ENCODE measurements around the gene CHN2.

The CHN2 gene

GRCh38 chr7:29447828-29448227 is 253.3 kb downstream of the CHN2 start:
- TF ChIP-seq MYC (IDR thresholded peaks at IDR 0.05; ENCODE audit: low read depth, low read length), result no peak
- no peak for TF ChIP-seq CTCF (IDR thresholded peaks at IDR 0.05; ENCODE audit: low read depth, low read length)
- TF ChIP-seq, protein P1, sequence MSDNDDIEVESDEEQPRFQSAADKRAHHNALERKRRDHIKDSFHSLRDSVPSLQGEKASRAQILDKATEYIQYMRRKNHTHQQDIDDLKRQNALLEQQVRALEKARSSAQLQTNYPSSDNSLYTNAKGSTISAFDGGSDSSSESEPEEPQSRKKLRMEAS (IDR thresholded peaks at IDR 0.05; ENCODE audit: low read depth, low read length), result no peak
- no peak for TF ChIP-seq POLR2A (IDR thresholded peaks at IDR 0.05; ENCODE audit: extremely low read depth, insufficient read length)
- no peak for DNase-seq (ENCODE audit: low read depth)
- H3K4me3 ChIP-seq (ENCODE audit: low read depth, low read length), result no peak overlapping the region

DNA sequence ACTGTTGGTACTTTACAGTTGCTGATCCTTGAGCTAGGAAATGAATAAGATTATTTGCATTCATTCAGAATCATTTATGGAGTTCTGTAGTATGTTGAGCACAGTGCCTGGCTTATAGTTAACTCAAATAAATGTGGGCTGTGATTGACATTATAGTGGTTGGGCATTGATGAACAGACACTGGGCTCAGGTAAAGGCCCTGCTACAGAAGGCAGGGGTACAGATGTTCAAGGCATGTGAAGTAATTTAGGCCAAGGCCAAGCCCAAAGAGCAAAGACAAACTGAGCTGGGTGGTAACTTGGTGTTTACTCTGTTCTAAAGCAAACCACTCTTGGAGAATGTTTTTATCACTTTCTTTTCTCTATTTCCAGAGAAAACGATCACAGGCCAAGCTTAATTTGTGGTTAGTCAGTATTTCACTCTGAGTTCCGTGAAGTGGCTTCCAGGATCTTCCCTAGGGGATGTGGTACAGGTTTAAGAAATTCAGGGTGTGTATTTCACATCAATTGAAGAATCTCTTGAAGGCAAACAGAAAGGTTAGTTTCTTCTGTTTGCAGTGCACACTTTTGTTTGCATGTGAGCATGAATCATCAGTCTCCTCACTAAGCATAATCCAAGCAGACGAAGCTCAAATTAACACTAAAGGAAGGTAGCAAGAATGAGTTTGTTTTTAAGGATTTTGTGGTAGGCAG is 255.1 kb downstream of the CHN2 start:
- no peak for DNase-seq (ENCODE audit: low read depth)

DNA sequence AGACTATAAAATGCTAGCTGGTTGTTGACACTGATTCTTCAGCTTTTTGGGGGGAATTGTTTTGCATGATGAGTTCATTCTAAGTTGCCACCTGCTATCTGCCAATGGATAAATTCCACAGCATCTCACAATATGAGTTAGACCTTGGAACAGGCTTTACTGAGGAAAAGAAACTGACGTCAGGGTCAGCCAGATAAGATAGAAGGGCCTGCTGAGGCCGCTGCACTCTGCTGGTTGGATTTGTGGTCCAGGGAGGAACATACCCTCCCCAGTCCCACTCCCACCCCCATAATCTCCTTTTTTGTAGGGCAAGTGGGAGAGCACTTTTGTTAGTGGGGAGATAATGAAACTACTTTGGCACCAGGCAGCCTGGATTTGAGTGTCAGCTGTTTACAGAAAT is 258.4 kb downstream of the CHN2 start:
- H3K4me3 ChIP-seq (ENCODE audit: low read depth, low read length), result no peak overlapping the region
- no peak for DNase-seq (ENCODE audit: low read depth)
- no peak for TF ChIP-seq POLR2A (IDR thresholded peaks at IDR 0.05; ENCODE audit: extremely low read depth, insufficient read length)
- no peak for TF ChIP-seq CTCF (IDR thresholded peaks at IDR 0.05; ENCODE audit: low read depth, low read length)

More for the DNA sequence above, 255.1 kb downstream of the CHN2 start:
- no peak overlapping the region for H3K4me3 ChIP-seq (ENCODE audit: low read depth, low read length)
- TF ChIP-seq, protein P1 (IDR thresholded peaks at IDR 0.05; ENCODE audit: low read depth, low read length), result no peak
- no peak for TF ChIP-seq POLR2A (IDR thresholded peaks at IDR 0.05; ENCODE audit: extremely low read depth, insufficient read length)
- no peak for TF ChIP-seq MYC (IDR thresholded peaks at IDR 0.05; ENCODE audit: low read depth, low read length)
- TF ChIP-seq CTCF (IDR thresholded peaks at IDR 0.05; ENCODE audit: low read depth, low read length), result no peak

DNA sequence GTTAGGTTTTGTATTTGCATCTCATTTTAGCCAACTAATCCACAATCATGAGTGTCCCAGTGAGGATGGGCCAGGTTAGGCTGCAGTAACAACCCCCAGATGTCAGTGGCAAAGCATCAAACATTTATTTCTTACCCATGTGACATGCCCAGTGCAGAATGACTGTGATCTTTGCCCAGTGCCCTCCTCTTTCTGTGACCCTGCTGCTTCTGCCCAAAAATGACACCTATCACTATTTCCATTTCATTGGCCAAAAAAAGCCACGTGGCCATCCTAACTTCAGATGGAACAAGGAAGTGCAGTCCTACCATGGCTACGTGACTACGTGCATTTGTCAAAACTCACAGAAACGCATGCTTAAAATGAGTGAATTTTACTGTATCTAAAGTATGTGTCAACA is 259.9 kb downstream of the CHN2 start:
- TF ChIP-seq, protein P1 (IDR thresholded peaks at IDR 0.05; ENCODE audit: low read depth, low read length), result peak; percentile 77
- no peak for TF ChIP-seq CTCF (IDR thresholded peaks at IDR 0.05; ENCODE audit: low read depth, low read length)
- no peak overlapping the region for H3K4me3 ChIP-seq (ENCODE audit: low read depth, low read length)
- DNase-seq (ENCODE audit: low read depth), result peak; percentile 6

DNA sequence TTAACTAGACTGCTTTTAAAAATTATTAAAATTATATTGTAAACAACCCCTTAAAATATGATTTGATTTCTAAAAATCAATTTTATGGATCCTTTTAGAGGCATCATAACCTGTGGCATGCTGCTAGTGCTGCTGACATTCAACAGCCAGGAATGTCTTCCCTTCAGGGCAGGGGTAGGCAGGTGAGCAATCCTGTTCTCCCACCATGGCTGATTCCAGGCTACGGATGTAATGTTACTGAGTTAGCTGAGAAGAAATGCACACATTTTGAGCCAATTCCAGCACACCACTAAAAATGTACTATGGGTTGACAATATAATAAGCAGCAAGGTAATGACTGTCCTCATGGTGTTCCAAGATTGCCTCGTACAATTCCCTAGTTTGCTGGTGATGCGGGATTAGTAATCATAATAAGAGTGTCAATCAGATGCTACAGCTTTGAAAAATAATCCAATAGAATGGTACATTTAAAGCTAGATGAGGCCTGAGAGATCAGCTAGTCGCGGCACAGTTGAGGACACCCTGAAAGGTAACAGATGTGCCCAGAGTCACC is 260.4 kb downstream of the CHN2 start:
- H3K4me3 ChIP-seq (ENCODE audit: low read depth, low read length), result no peak overlapping the region
- TF ChIP-seq POLR2A (IDR thresholded peaks at IDR 0.05; ENCODE audit: extremely low read depth, insufficient read length), result no peak
- TF ChIP-seq, protein P1 (IDR thresholded peaks at IDR 0.05; ENCODE audit: low read depth, low read length), result no peak
- no peak for TF ChIP-seq MYC (IDR thresholded peaks at IDR 0.05; ENCODE audit: low read depth, low read length)
- no peak for TF ChIP-seq CTCF (IDR thresholded peaks at IDR 0.05; ENCODE audit: low read depth, low read length)
- DNase-seq (ENCODE audit: low read depth), result no peak
